Astrocyte (in vitro differentiated cells and primary cell): ENCODE results near the gene CA12. TPM values are rescaled to one million over a fixed set of nuclear protein-coding genes. Genes with fewer than 3 reads are reported as not detected.
"Not testable (repeated sequence)": the region's sequence is repeated elsewhere in the genome, so short reads cannot be mapped to it uniquely, and the experiment has no call there.

ENCODE experiments used
- DNase-seq: peaks from one replicate; pipeline ENCODE4 v3.0.0-alpha.2; 2010; ENCODE audit warnings: low read depth
- FAIRE-seq: peaks from 2 replicates; lab custom pipeline; 2011; peaks lifted over from hg19 to GRCh38; lab: Jason Lieb, UNC
- H2AFZ ChIP-seq: 2 replicates; pipeline ENCODE4 v1.6.0; 2012; ENCODE audit warnings: low read depth, low read length, inconsistent platforms
- H3K27ac ChIP-seq: 2 replicates; pipeline ENCODE4 v1.5.1; 2011; ENCODE audit warnings: low read depth, low read length, inconsistent platforms
- H3K27me3 ChIP-seq: 2 replicates; pipeline ENCODE4 v1.6.0; 2011; ENCODE audit warnings: low read length, inconsistent platforms; ENCODE audit not compliant: insufficient read depth
- H3K36me3 ChIP-seq: 2 replicates; pipeline ENCODE4 v1.5.1; 2011; ENCODE audit warnings: low read length, inconsistent platforms; ENCODE audit not compliant: insufficient read depth
- H3K4me1 ChIP-seq: 2 replicates; pipeline ENCODE4 v1.5.1; 2011; ENCODE audit warnings: low read length, inconsistent platforms; ENCODE audit not compliant: insufficient read depth
- H3K4me2 ChIP-seq: 2 replicates; pipeline ENCODE4 v1.6.0; 2012; ENCODE audit warnings: low read length, inconsistent platforms
- H3K4me3 ChIP-seq: 2 replicates; pipeline ENCODE4 v1.5.1; 2011; ENCODE audit warnings: low read depth, mild to moderate bottlenecking, low read length, inconsistent platforms; ENCODE audit not compliant: insufficient read depth
- H3K79me2 ChIP-seq: 2 replicates; pipeline ENCODE4 v1.6.0; 2012; ENCODE audit warnings: mild to moderate bottlenecking, low read length, inconsistent platforms; ENCODE audit not compliant: insufficient read depth
- H3K9ac ChIP-seq: 2 replicates; pipeline ENCODE4 v1.6.0; 2012; ENCODE audit warnings: mild to moderate bottlenecking, low read length, inconsistent platforms
- H3K9me3 ChIP-seq: 2 replicates; pipeline ENCODE4 v1.5.1; 2012; ENCODE audit warnings: low read depth, mild to moderate bottlenecking, low read length, inconsistent platforms; ENCODE audit not compliant: insufficient read depth
- H4K20me1 ChIP-seq: 2 replicates; pipeline ENCODE4 v1.6.0; 2012; ENCODE audit warnings: low read length, inconsistent platforms; ENCODE audit not compliant: insufficient read depth
- H3K27ac Mint-ChIP-seq: one replicate; pipeline ENCODE4 v1.8.0; 2021; ENCODE audit warnings: mild to moderate bottlenecking, mixed read lengths; ENCODE audit not compliant: unreplicated experiment
- H3K27me3 Mint-ChIP-seq: one replicate; pipeline ENCODE4 v1.8.0; 2021; ENCODE audit warnings: low read depth, mixed read lengths; ENCODE audit not compliant: unreplicated experiment
- H3K36me3 Mint-ChIP-seq: one replicate; pipeline ENCODE4 v1.8.0; 2021; ENCODE audit warnings: low read depth, mixed read lengths; ENCODE audit not compliant: unreplicated experiment
- H3K4me1 Mint-ChIP-seq: one replicate; pipeline ENCODE4 v1.8.0; 2021; ENCODE audit warnings: low read depth, mixed read lengths; ENCODE audit not compliant: unreplicated experiment
- H3K4me3 Mint-ChIP-seq: one replicate; pipeline ENCODE4 v1.8.0; 2021; ENCODE audit warnings: mild to moderate bottlenecking, moderate library complexity, mixed read lengths; ENCODE audit not compliant: unreplicated experiment
- H3K9me3 Mint-ChIP-seq: one replicate; pipeline ENCODE4 v1.8.0; 2021; ENCODE audit warnings: mild to moderate bottlenecking, mixed read lengths; ENCODE audit not compliant: unreplicated experiment
- CTCF ChIP-seq: IDR thresholded peaks from 2 replicates; pipeline ENCODE4 v1.5.1; 2011; ENCODE audit warnings: low read depth, mild to moderate bottlenecking, inconsistent platforms, low read length, moderate library complexity; ENCODE audit not compliant: insufficient read depth
- EZH2 ChIP-seq: IDR thresholded peaks from 2 replicates; pipeline ENCODE4 v1.6.1; 2012; ENCODE audit warnings: mild to moderate bottlenecking, low read length, inconsistent platforms; ENCODE audit not compliant: insufficient read depth
- total RNA-seq: library from RNA; stranded (reverse); gene quantifications from 2 replicates; pipeline ENCODE4 v1.2.1, GENCODE V29; 2021

The CA12 gene
- total RNA-seq, 1 donor from 2014 or later: 0.54 TPM

- Mint-ChIP-seq H3K36me3 (no peaks in the 10 kb centered on the region), H3K27me3 (peaks cover 40% of the 10 kb centered on the region), H3K4me1 (peaks cover 30% of the 10 kb centered on the region), H3K27ac (no peak overlapping the region), H3K9me3 (no peaks in the 10 kb centered on the region), H3K4me3 (no peak overlapping the region)
- no peak overlapping the region for H3K9ac ChIP-seq
- H2AFZ ChIP-seq: no peak overlapping the region
- H4K20me1 ChIP-seq: no peaks in the 10 kb centered on the region
- H3K4me2 ChIP-seq: no peak overlapping the region
- no peak overlapping the region for H3K27ac ChIP-seq
- no peaks in the 10 kb centered on the region for H3K27me3 ChIP-seq
- no peaks in the 10 kb centered on the region for H3K79me2 ChIP-seq
- DNase-seq (no peak), FAIRE-seq (no peak)
- H3K4me3 ChIP-seq: no peak overlapping the region
- H3K36me3 ChIP-seq: no peaks in the 10 kb centered on the region
- peaks cover 31% of the 10 kb centered on the region for H3K4me1 ChIP-seq
- H3K9me3 ChIP-seq: no peaks in the 10 kb centered on the region
- TF ChIP-seq CTCF: no peak
- no peak for TF ChIP-seq EZH2
Observed at GRCh38 chr15:63345391-63345752, 36.3 kb downstream of the CA12 start.

- FAIRE-seq: no peak
- Histone ChIP-seq H3K27ac (no peak overlapping the region), H3K79me2 (no peaks in the 10 kb centered on the region), H3K4me2 (no peak overlapping the region), H3K36me3 (no peaks in the 10 kb centered on the region), H4K20me1 (no peaks in the 10 kb centered on the region), H3K4me1 (peaks cover 31% of the 10 kb centered on the region), H2AFZ (no peak overlapping the region), H3K9ac (no peak overlapping the region), H3K27me3 (no peaks in the 10 kb centered on the region), H3K4me3 (no peak overlapping the region), H3K9me3 (no peaks in the 10 kb centered on the region)
- Mint-ChIP-seq H3K4me1 (peaks cover 30% of the 10 kb centered on the region), H3K9me3 (no peaks in the 10 kb centered on the region), H3K27me3 (peaks cover 46% of the 10 kb centered on the region), H3K4me3 (no peak overlapping the region), H3K36me3 (no peaks in the 10 kb centered on the region), H3K27ac (peak overlapping the region; percentile 92)
- DNase-seq: no peak
- TF ChIP-seq EZH2 (no peak), CTCF (no peak)
Observed at GRCh38 chr15:63344731-63345390, 36.8 kb downstream of the CA12 start.

DNA sequence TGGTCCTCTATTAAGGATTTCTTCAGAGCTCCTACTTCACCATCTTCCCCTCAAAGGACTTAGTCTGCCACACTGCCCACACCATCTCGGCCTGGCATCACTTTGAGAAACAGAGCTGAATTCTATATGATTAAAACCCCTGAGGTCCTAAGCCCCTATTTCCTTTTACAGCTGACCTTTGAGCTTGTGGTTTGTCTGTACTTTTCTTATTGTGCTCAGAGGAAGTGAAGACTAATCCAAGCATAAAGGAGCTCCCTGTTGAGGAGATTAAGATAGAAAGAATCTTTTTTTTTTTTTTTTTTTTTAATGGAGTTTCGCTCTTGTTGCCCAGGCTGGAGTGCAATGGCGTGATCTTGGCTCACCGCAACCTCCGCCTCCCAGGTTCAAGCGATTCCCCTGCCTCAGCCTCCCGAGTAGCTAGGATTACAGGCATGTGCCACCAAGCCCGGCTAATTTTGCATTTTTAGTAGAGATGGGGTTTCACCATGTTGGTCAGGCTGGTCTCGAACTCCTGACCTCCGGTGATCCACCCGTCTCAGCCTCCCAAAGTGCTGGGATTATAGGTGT, 38.6 kb downstream of the CA12 start:
- not testable (repeated sequence) for H3K36me3 ChIP-seq, H3K27me3 ChIP-seq, H3K9me3 Mint-ChIP-seq, H4K20me1 ChIP-seq, H3K27ac ChIP-seq, FAIRE-seq, H3K9ac ChIP-seq, H3K4me3 Mint-ChIP-seq, H3K9me3 ChIP-seq, H3K27ac Mint-ChIP-seq, H2AFZ ChIP-seq, H3K79me2 ChIP-seq, H3K36me3 Mint-ChIP-seq, H3K4me2 ChIP-seq, H3K4me3 ChIP-seq, DNase-seq
- peaks cover 26% of the 10 kb centered on the region for H3K4me1 Mint-ChIP-seq
- H3K4me1 ChIP-seq: peaks cover 27% of the 10 kb centered on the region
- H3K27me3 Mint-ChIP-seq: peaks cover 54% of the 10 kb centered on the region
